ENCODE measurements around the gene SLC39A11.
"Not testable (repeated sequence)": the region's sequence is repeated elsewhere in the genome, so short reads cannot be mapped to it uniquely, and the experiment has no call there.

SLC39A11 gene

GRCh38 chr17:73107191-73107590 is 14.7 kb upstream of the SLC39A11 start:
- no peak for DNase-seq (ENCODE audit: low read depth in 2 of 2)

GRCh38 chr17:73105431-73105830 is 12.9 kb upstream of the SLC39A11 start:
- DNase-seq (ENCODE audit: low read depth in 2 of 2) = no peak

DNA sequence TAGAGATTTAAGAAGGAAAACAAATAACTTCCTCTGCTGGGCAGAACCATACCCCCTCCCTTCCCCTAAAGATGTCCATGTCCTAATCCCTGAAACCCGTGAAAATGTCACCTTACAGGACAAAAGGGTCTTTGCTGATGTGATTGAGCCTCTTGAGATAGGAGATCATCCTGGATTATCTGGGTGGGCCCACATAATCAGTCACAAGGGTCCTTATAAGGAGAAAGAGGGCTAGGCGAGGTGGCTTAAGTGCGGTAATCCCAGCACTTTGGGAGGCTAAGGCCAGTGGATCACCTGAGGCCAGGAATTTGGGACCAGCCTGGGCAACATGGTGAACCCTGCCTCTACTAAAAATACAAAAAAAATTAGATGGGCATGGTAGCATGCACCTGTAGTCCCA is 12.0 kb upstream of the SLC39A11 start:
- no peak for DNase-seq (ENCODE audit: low read depth in 2 of 2)

- no peak for DNase-seq (ENCODE audit: low read depth in 2 of 2)
Observed at GRCh38 chr17:73103641-73104335, 11.3 kb upstream of the SLC39A11 start.

- no peak for DNase-seq (ENCODE audit: low read depth in 2 of 2)
Observed at GRCh38 chr17:73101031-73101430, 8.5 kb upstream of the SLC39A11 start.

DNA sequence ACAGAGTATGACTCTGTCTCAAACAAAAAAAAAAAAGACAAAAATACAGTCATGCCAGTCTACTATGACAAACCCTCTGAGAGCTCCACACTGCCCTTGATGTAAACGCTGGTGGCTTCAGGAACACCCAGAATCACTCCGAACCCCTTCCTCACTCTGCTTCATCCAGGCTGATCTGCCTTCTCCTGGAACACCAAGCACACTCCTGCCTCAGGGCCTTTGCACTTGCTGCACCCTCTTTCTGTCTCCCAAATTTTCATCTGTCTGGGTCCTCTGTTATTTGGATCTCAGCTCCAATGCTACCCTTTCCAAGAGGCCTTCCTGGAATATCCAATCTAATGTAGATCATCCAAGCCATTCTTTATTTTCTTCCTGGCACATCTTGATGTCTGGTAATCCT is 7.9 kb upstream of the SLC39A11 start:
- DNase-seq (ENCODE audit: low read depth in 2 of 2) = no peak

- no peak for DNase-seq (ENCODE audit: low read depth in 2 of 2)
Observed at GRCh38 chr17:73099511-73099910, 7.0 kb upstream of the SLC39A11 start.

DNA sequence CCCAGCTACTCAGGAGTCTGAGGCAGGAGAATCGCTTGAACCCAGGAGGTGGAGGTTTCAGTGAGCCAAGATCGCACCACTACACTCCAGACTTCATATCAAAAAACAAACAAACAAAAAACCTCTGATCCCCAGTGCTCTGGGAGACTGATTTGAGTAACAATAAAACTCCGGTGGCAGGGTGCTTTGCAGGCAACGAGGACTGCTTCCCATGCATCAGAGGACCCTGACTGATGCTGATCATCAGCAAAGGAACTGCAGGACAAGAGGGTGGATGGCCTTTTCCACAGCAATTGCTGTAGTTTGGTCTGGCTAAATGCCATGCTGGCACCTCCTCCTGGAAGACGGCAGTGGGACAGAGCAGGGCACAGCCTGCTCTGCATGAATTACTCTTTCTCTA is 6.4 kb upstream of the SLC39A11 start:
- DNase-seq (ENCODE audit: low read depth in 2 of 2) = no peak

DNA sequence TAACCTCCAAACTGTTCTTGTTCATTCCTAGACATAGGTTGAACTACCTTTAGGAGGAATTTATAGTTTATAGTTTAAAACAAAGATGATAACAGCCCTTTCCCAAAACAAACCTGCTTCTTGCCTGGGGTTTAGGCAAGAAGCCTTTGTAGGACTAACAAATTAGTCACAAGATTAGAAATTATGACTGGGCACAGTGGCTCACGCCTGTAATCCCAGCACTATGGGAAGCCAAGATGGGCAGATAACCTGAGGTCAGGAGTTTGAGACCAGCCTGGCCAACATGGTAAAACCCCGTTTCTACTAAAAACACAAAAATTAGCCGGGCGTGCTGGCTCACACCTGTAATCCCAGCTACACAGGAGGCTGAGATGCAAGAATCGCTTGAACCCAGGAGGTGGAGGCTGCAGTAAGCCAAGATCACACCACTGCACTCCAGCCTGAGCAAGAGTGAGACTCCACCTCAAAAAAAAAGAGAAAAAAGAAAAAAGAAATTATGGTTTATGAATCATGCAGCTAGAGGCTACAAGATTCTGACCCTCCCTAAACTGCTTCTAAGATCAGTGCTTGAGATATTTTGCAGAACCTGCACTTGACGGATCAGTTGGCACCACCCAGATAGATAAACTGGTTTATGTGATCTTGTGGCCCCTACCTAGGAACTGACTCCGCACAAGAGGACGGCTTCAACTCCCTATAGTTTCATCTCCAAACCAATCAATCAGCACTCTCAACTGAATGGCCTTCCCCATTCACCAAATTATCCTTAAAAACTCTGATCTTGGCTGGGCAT is 5.7 kb upstream of the SLC39A11 start:
- not testable (repeated sequence) for DNase-seq (ENCODE audit: low read depth in 2 of 2)

GRCh38 chr17:73096866-73097265 is 4.4 kb upstream of the SLC39A11 start:
- DNase-seq (ENCODE audit: low read depth in 2 of 2) = no peak

DNA sequence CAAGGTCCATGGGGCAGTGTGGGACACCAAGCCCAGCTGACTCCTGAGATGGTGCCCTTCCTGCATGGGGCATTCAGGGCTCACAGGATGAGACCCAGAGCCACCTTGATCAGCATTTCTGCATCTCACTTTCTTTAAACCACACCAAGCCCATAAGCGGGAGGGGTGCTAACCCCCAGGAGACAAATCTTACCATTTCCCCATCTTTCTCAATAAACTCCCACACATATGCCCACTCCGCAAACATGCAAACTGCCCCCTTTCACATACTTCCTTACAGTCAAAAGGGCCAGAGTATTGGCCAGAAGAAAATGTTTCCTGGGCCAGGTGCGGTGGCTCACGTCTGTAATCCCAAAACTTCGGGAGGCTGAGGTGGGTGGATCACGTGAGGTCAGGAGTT is 3.7 kb upstream of the SLC39A11 start:
- no peak for DNase-seq (ENCODE audit: low read depth in 2 of 2)

GRCh38 chr17:73093286-73093685 is 798 bp upstream of the SLC39A11 start:
- DNase-seq (ENCODE audit: low read depth in 2 of 2) = no peak

DNA sequence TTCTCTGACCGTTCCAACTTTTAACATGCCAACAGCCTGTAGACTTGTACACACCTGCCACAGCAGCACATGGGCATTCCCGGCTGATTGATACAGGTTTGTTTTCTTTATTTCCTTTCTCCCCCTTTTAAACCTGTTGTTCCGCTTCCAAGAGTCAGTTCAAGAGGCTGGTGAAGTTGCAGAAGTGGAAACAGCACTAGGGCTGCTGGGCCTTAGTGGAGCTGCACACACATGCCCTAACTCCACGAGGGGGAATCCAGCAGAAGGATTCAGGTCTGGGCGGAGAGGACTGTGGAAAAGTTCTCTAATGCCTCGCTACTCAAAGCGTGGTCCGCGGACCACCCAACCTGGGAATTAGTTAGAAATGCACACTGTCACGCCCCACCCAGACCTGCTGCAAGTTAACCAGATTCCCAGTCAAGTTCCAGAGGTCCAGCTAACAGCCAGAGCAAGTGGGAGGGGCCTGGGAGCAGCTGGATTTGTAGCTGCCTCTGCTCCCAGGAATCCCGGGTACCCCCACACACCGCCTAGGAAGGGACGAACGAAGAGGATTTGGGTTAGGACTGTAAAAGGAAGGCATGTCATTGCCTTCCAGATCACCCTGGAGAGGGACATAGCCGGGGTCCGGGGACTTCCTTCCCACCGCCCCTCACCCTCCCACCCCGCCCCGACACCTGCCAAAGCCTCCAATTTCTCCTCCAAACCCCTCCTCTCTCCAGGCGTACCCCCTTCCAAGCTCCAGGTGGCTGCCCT is 542 bp downstream of the SLC39A11 start:
- DNase-seq (ENCODE audit: low read depth in 2 of 2) = no peak

DNA sequence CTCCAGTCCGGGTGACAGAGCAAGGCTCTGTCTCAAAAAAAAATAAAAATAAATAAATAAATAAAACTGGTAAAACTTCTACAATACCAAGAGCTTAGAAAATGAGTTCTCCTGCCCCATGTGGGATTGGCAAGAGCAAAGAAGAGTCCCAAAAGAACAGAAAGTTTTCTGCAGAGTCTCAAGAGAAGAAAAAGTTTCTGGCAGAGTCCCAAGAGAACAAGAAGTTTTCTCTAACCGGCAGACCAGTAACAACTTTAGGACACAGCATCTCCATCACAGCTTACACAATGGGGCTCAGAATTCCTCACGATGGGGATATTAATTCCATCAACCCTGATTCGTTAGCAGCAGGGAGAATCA is 1.1 kb downstream of the SLC39A11 start:
- DNase-seq (ENCODE audit: low read depth in 2 of 2) = no peak

DNA sequence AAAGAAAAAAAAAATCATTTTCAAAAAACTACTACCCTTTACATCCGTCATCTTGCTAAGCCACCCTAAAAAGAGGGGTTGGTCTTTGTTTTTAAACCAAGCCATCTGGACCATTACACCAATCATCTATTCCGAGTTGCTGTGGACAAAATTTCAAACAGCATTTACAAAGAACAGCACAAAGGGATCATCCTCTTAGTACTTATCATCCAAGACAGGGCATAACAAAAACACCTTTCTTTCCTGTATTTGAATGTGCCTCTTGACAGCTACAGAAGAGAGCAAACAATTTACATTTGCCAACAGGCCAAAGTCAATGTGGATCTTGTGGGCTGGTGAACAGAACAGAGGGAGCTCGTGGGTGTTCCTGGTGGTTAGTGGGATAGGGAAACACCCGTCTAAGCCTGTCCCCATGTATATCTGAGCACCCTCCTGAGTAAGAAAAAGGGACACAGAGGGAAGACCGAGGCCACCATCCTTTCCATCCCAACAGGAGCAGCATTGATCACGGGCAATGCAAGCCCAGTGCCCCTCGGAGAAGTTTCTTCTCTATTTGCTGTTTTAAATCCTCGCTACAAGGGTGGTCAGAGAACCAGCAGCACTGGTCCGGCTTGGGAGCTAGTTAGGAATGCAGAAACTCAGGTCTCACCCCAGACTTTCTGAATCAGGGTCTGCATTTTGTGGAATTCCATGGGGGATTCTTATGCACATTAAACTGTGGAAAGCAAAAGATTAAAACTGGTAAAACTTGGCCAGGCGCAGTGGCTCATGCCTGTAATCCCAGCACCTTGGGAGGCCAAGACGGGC is 1.9 kb downstream of the SLC39A11 start:
- DNase-seq (ENCODE audit: low read depth in 2 of 2) = no peak

GRCh38 chr17:73089322-73090317 is 2.9 kb downstream of the SLC39A11 start:
- DNase-seq (ENCODE audit: low read depth in 2 of 2) = no peak

DNA sequence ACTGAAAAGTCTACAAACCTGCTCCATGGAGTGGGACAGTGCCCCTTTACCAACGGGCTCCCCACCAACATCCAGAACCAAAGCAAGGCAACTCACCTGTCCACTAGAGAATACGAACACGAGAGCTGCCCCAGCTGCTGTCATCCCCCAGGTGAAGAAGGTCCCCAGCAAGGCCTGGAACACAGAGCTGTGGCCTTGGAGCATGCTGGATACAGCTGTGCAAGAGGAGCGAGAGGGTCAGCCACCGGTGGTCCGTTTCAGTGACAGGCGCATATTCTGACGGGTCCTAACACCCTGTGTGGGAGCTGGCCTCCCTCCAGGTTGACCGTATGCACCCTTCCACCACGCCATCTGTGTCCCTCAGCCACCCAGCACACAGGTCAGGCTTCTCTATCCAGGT is 3.9 kb downstream of the SLC39A11 start:
- DNase-seq (ENCODE audit: low read depth in 2 of 2) = no peak

DNA sequence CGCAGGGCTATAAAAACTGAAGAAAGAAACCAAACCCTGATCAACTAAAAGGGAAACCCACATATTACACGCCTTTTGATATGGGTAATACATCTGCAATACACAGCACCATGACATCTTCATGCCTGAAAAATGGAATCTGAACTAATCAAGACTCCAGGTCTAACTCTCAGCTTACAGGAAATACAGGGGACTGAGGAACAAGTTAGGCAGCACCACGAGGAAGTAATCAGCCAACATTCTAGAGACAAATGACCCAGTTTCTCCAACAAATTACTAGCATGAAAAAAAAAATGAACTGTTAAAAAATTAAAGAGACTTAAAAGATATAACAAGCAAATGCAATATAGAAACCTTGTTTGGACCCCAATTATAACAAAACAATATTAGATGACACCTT is 9.1 kb downstream of the SLC39A11 start:
- no peak for DNase-seq (ENCODE audit: low read depth in 2 of 2)

DNA sequence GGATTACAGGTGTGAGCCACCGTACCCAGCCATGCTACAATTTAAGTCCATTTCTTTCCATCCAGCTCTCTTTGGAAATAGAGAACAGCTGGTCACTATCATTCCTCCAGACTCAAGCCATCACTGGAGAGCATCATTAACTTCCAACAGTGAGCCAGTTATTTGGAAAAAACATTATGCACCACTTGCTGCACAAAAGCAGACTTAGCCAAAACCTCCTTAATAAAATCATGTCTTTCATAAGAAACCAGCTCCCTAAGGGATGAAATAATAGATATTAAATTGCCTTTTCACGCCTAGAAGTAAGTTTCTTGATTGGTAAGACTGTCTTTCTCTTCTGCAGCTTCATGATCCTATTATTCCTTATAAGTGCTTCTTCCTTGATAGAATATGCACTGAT is 17.9 kb downstream of the SLC39A11 start:
- no peak for DNase-seq (ENCODE audit: low read depth in 2 of 2)

DNA sequence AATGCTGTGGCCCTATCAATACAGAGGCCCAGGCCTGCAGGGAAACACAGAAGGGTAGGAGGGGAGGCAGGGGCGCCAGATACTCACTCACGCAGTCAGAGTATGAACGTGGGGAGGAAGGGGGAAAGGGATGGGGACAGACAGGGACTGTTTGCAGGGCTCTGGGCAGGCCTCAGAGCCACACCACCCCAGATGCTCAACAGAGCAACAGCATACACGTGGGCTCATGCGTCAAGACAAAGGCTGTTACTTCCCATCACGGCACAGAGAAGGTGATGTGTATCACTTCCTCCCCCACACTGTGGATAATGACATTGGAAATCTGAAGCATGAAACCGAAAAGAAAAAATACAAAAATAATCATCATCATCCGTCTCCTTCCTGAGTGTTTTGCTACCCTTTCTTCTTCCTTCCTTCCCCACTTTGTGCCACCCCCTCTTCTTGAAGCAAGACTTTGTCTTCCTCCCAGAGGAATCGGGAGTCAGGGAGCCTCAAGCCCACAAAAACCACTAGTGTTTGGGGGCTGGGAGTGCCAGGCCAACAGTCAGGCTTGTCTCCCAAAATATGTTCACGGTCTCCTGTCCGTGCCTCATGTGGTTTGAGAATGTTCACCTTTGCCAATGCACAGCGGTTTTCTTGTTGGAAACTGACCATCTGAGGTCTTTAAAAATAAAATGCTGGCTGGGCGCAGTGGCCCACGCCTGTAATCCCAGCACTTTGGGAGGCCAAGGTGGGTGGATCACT is 20.1 kb downstream of the SLC39A11 start:
- no peak for DNase-seq (ENCODE audit: low read depth in 2 of 2)
